Parietal lobe (tissue), 1 donor: ENCODE measurements around the gene SCN7A. TPM values are rescaled to one million over a fixed set of nuclear protein-coding genes. Genes with fewer than 3 reads are reported as not detected.

ENCODE experiments used
- total RNA-seq: library from RNA; depleted of rRNA; stranded (reverse); fragments of >200 nt; gene quantifications from one replicate; pipeline ENCODE4 v1.2.3, GENCODE V29; 2014

The SCN7A gene
- total RNA-seq = 0.94 TPM

GRCh38 chr2:166494140-166494624 lies at the start of gene SCN7A:
SCN7A (minus strand) TSS chr2:166494249; CDS start chr2:166477696, 16,553 bp downstream.

GRCh38 chr2:166375736-166376487 lies 118.1 kb downstream of the SCN7A start, which contains the start of gene SCN9A:
SCN9A (minus strand) TSS chr2:166375944; CDS start chr2:166311756, 64,188 bp downstream.

Other genes with a start within 250 kb of the SCN7A start
- gene SCN9A, start 118.3 kb downstream of the SCN7A start, total RNA-seq = 144 TPM